Left colon (tissue), 2 donors: ENCODE results near the gene NHS. TPM values are rescaled to one million over a fixed set of nuclear protein-coding genes. Genes with fewer than 3 reads are reported as not detected.
A peak's percentile ranks its signal among the peaks of the same experiment; 100 is the strongest.
"Not testable (repeated sequence)": the region's sequence is repeated elsewhere in the genome, so short reads cannot be mapped to it uniquely, and the experiment has no call there.

Experiments
- ATAC-seq: fragments of 200-7000 bp; cut with Tn5 transposase; one replicate; pipeline ENCODE4 v1.9.1; 2020; ENCODE audit warnings: mild to moderate bottlenecking, moderate library complexity
- DNase-seq, 2 donors: peaks; one replicate each; pipeline ENCODE4 v3.0.0-alpha.2; 2020
- intact Hi-C, 2 donors: fragments of 100-400 bp; cut with DNase I in 1 of 2; cut with micrococcal nuclease in 1 of 2; formaldehyde crosslinking; loops; one replicate each; pipeline versions ENCODE4 v1.11.2 to v1.14.0; 2022; cut with DNase I, micrococcal nuclease
- total RNA-seq, 2 donors: library from RNA; stranded (reverse); fragmentation: NEBNext Ultra II Directional; extraction: Animal tissue kit (Norgen Biotek cat#: 25700); gene quantifications; one replicate each; pipeline ENCODE4 v1.2.1, GENCODE V29; 2021
- donor health status: DM: no; HTN: no; CAD: no.
- donor health status: DM: yes; HTN: yes; CAD: no.

The NHS gene
- total RNA-seq, 2 donors from 2014 or later: 1.9 to 2.0 TPM

GRCh38 chrX:17472424-17472823 is 97.4 kb downstream of the NHS start:
- DNase-seq (no peak), ATAC-seq (peak; percentile 58)
- intact Hi-C loops: no loop called here

GRCh38 chrX:17473021-17473420 is 98.0 kb downstream of the NHS start:
- DNase-seq: no peak
- ATAC-seq: no peak
- intact Hi-C loops: no loop called here

GRCh38 chrX:17474892-17475291 is 99.9 kb downstream of the NHS start:
- ATAC-seq (no peak), DNase-seq (no peak)
- intact Hi-C loops: no loop called here

GRCh38 chrX:17475449-17476217 is 100.6 kb downstream of the NHS start:
- intact Hi-C loops: no loop called here
- ATAC-seq (no peak), DNase-seq (no peak)

- intact Hi-C loops: no loop called here
- ATAC-seq (no peak), DNase-seq (no peak)
Measured at GRCh38 chrX:17476411-17476810, 101.4 kb downstream of the NHS start.

DNA sequence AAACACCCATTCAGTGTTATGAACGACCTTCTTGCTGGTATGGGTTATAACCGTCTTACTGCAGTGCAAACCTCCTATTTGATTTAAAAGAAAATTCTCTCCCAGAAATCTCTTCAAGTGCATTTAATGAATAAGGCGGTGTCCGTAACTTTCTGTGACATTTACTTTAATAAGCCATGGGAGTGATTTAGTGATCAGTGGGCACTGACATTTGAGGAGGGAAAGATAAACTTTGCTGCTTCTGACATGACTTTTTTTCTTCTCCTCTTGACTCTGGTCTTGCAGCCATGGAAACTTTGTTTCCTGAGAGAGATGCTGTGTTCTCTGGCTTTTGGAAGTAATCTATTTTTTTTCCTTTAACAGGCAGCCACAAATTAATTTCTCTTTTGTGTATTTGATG is 106.1 kb downstream of the NHS start:
- no peak for DNase-seq
- ATAC-seq: no peak
- intact Hi-C loops: no loop called here

DNA sequence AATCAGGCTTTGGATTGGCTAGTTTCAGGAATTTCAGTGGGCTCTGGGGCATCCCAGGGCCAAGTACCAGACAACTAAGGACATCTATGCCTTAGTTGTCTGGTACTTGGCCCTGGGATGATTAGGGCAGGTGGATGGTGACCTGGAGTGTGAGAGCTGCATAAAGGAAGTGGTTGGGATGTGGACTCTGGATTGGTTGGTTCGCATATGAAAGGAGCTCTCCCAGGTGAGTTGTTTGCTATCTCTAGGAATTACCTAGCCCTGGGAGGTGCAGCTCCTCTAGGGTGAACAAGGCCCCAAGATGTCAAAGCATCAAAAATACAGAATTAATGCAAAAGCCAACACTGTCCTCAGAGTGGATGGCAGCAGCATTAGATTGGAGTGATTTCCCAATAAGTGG is 109.6 kb downstream of the NHS start:
- ATAC-seq: no peak
- no peak for DNase-seq
- intact Hi-C loops: no loop called here

DNA sequence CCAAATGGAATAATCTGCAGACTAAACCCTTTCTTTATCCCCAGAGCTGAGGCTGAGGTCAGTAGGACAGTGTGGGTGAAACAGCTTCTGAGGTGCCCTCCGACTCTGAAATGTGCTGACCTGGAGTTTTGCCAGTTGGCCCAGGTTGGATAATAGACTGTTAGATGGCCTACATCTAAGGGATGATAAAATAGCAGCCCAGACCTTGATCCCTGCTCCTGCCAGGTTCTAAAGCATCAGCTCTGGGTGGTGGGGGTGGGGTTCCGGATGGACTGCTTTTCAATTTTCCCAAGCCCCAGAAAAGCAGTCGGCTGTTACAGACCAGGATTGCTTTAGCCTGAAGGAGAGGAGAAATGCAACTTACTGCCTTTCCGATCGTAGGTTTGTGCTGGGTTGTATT is 110.4 kb downstream of the NHS start:
- intact Hi-C loops: no loop called here
- DNase-seq: no peak
- no peak for ATAC-seq

GRCh38 chrX:17488036-17488435 is 113.0 kb downstream of the NHS start:
- no peak for DNase-seq
- no peak for ATAC-seq
- intact Hi-C loops: no loop called here

DNA sequence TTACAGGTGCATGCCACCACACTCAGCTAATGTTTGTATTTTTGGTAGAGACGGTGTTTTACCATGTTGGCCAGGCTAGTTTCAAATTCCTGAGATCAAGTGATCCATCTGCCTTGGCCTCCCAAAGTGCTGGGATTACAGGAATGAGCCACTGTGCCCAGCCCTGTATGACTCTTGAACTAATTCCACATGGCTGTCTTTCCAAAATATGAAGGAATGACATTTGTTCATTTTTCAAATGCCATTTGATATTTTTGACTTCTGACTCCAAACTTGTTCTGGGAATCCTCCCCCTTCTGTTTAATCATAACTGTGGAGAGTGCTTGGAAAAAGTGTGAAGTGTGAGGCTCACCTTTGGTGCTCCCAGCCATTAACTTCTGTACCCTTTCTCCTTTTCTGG is 119.2 kb downstream of the NHS start:
- intact Hi-C loops: no loop called here
- DNase-seq: no peak
- no peak for ATAC-seq

- intact Hi-C loops: no loop called here
- ATAC-seq (no peak), DNase-seq (no peak)
Measured at GRCh38 chrX:17495052-17495451, 120.1 kb downstream of the NHS start.

DNA sequence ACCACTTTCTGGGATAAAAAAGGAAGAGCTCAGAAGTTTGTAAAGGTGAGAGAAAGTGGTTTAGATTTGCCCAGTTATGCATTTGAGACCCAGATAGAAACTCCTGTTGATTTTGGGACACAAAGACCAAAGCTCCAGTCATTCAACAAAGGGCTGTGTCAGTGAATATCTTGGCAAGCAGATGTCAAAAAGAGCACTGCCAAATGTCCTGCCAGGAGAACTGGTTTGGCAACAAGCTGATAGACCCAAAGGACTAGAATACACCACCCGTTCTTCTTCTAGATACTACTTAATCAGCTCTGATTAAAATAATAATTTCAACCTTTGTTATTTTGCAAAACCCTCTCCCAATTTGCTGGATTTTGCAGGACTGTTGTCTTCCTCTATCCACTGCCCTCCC is 121.4 kb downstream of the NHS start:
- intact Hi-C loops: no loop called here
- ATAC-seq: no peak
- DNase-seq: no peak

DNA sequence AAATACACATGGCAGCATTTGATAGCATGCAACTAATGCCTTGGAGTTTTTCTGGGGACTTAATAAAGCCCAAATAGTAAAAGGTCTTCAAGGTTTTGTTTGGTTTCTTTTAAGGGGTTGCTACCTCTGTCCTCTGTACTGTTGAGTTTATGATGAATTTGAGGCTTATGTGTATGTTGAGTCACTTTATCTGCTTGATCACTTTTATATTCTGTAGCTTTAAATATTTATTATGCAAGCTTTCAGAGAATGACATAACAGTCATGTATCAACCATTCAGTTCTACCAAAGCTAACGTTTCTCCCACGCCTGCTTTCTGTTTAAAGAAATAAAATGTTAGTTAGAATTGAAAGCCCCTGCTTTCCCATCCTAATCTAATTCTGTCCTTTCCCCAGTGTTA is 122.2 kb downstream of the NHS start:
- intact Hi-C loops: no loop called here
- ATAC-seq (no peak), DNase-seq (no peak)

DNA sequence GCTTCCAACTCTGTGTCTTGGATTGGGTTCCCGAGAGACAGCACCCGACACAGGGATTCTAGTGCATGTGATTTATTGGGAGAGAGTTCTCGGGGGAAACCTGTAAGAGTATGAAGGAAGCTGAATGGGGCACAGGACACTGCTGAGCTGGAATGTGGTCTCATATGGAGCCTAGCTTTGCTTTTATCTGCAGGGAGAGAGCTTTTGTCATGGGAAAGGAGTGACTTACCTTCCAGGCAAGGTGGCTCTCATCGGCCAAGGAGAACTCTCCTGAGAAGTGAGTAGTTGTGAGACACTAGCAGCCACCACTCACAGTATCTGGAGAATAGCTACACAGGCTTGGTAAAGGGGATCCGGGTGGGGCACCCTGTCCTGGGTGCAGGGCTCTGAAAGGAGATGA is 124.5 kb downstream of the NHS start:
- ATAC-seq (no peak), DNase-seq (no peak)
- intact Hi-C loops: no loop called here

- DNase-seq: peak; percentile 29 to 53
- intact Hi-C loops: no loop called here
- peak; percentile 94 for ATAC-seq
Measured at GRCh38 chrX:17500145-17500579, 125.2 kb downstream of the NHS start.

DNA sequence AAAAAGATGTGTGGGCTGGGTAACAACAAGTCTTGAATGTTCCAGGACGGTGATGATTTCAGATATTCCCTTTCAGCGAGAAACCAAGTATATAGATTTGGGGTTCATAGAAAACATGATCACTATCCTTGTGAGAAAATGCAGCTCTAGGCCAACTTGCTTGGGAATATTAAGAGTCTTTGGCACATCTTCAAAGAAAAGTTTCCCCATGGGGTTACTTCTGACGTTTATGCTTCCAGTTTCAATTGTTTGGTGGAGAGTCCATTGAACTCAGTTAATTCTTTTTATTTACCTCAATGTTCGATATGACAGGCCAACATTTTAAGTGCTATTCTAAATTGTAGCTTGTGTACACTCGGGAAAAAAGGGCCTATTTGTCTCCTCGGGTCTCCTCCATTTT is 126.7 kb downstream of the NHS start:
- no peak for DNase-seq
- no peak for ATAC-seq
- intact Hi-C loops: no loop called here

DNA sequence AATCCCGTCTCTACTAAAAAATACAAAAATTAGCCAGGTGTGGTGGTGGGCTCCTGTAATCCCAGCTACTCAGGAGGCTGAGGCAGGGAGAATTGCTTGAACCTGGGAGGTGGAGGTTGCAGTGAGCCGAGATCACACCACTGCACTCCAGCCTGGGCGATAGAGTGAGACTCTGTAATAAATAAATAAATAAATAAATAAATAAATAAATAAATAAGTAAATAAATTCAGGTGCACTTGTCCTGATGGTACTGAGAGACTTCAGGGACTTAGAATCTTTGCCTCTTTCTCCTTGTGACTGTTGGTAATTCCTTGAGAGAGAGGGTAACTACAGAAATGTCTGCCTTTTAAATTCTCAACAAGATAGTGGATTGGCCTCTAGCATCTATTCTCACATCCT is 131.4 kb downstream of the NHS start:
- intact Hi-C loops, ATAC-seq, DNase-seq: not testable (repeated sequence)

DNA sequence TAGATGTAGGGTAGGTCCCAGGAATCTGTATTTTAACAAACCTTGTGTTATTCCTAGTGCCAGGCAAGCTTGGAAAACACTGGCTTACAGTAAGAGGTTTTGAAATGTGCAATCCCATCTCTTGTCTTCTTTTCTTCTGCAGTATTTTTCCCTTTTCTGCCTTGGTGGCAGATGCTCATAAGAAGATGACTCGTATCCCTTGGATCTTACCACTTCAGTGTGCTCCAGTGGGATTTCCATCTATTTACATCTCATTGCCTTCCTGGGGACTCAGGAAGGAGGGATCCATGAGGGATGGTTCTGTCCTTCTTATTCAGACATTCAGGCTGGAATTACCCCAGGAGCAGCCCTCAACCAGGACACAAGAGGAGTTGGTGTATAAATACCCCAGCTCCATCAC is 136.6 kb downstream of the NHS start:
- intact Hi-C loops: no loop called here
- no peak for DNase-seq
- no peak for ATAC-seq

- intact Hi-C loops: no loop called here
- DNase-seq: peak in 1 of 2 donors; percentile 44
- no peak for ATAC-seq
Measured at GRCh38 chrX:17519358-17519757, 144.4 kb downstream of the NHS start.

DNA sequence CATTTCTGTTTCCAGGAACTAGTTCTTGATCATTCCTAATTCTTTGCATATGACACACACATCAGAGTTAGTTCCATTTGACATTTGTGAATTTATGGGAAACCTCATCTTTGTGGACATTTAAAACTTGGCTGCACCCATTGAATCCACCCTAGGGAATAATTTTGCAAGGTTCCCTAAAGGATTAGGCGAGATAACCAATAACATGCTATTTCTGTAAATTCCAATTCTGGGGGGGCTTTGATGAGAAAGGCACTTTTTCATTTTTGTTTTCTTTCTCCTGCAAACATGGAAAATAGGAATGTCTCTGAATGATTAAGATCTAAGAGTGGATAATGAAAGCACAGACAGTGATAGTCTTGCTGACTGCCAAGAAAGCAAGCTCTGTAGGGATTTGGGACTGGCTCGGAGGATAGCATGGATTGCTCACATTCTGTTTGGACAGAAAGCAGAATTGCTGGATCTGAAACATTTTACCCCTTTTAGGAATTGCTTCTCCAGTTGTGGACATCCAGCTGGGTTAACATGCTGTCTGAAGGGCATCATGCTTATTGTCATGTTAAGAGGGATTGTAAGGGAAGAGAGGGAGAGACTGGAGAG is 145.1 kb downstream of the NHS start:
- no peak for ATAC-seq
- DNase-seq: no peak
- intact Hi-C loops: no loop called here
